Measurements from ENCODE around the gene RITA1. TPM values are rescaled to one million over a fixed set of nuclear protein-coding genes. Genes with fewer than 3 reads are reported as not detected.

RITA1 gene
- total RNA-seq, 1 experiment from 2014 or later = 20.7 TPM

DNA sequence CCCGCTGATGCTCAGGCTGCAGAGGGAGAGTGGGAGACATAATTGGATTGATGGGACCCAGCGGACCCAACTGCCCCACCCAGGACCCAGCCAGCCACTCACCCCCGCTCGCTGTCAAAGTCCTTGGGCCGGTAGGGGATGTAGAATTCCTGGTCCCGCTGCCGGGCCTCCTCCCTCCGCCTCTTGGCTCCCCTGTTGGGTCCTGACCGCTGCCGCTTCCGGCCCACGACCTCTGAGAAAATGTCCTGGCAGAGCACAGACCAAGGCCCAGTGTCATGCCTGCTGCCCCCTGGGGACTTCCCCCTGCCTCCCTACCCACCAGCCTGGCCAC lies 22.5 kb upstream of the RITA1 start:
- Histone ChIP-seq H3K9me3 (ENCODE audit: control insufficient read depth in 1 of 2, insufficient read depth in 1 of 2, low read depth in 1 of 2, low read length in 2 of 2) (no peaks in the 10 kb centered on the region), H3K27ac (ENCODE audit: low read depth, low read length) (no peak overlapping the region), H3K79me2 (ENCODE audit: insufficient read depth, low read length) (no peaks in the 10 kb centered on the region), H3K4me1 (ENCODE audit: control insufficient read depth in 1 of 2, insufficient read depth in 2 of 2, low read length in 2 of 2) (peaks cover 0 to 10% of the 10 kb centered on the region in 2 experiments; a peak in 2 of 4 replicates), H3K4me2 (ENCODE audit: low read length) (no peak overlapping the region), H3K4me3 (replicated peaks in 1 of 2; ENCODE audit: low read depth in 1 of 2, low read length in 2 of 2) (no peak overlapping the region), H3K9me2 (ENCODE audit: insufficient read depth) (no peaks in the 10 kb centered on the region), H3K27me3 (ENCODE audit: insufficient read depth, low read length) (no peaks in the 10 kb centered on the region), H3K9ac (ENCODE audit: low read length) (no peak overlapping the region), H2AFZ (ENCODE audit: low read depth, low read length, poor library complexity, severe bottlenecking) (no peak overlapping the region), H4K20me1 (ENCODE audit: insufficient read depth) (peaks cover 4% of the 10 kb centered on the region; the same call in 1 of the 2 replicates), H3K36me3 (ENCODE audit: control insufficient read depth in 1 of 2, insufficient read depth in 2 of 2, low read length in 2 of 2) (peaks cover 28 to 46% of the 10 kb centered on the region in 2 experiments)
- CTCF ChIA-PET = no interaction called here
- TF ChIP-seq, protein P1, sequence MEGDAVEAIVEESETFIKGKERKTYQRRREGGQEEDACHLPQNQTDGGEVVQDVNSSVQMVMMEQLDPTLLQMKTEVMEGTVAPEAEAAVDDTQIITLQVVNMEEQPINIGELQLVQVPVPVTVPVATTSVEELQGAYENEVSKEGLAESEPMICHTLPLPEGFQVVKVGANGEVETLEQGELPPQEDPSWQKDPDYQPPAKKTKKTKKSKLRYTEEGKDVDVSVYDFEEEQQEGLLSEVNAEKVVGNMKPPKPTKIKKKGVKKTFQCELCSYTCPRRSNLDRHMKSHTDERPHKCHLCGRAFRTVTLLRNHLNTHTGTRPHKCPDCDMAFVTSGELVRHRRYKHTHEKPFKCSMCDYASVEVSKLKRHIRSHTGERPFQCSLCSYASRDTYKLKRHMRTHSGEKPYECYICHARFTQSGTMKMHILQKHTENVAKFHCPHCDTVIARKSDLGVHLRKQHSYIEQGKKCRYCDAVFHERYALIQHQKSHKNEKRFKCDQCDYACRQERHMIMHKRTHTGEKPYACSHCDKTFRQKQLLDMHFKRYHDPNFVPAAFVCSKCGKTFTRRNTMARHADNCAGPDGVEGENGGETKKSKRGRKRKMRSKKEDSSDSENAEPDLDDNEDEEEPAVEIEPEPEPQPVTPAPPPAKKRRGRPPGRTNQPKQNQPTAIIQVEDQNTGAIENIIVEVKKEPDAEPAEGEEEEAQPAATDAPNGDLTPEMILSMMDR (IDR thresholded peaks at IDR 0.05 in 2 of 3, conservative IDR thresholded peaks at IDR 0.05 in 1 of 3; ENCODE audit: borderline replicate concordance in 1 of 3, insufficient read depth in 1 of 3, low read depth in 2 of 3, low read length in 2 of 3) = no peak
- TF ChIP-seq EZH2phosphoT487 (IDR thresholded peaks at IDR 0.05; ENCODE audit: borderline replicate concordance) = no peak
- TF ChIP-seq SP1 (IDR thresholded peaks at IDR 0.05; ENCODE audit: low read depth) = no peak
- no peak for TF ChIP-seq TCF7L2 (IDR thresholded peaks at IDR 0.05; ENCODE audit: borderline replicate concordance, extremely low read depth, insufficient read depth, insufficient read length)
- TF ChIP-seq ELF1 (IDR thresholded peaks at IDR 0.05; ENCODE audit: borderline replicate concordance, low read depth) = no peak
- no peak for TF ChIP-seq SRF (IDR thresholded peaks at IDR 0.05; ENCODE audit: low read depth)
- no peak for TF ChIP-seq EZH2 (IDR thresholded peaks at IDR 0.05)
- no peak for TF ChIP-seq JUND (IDR thresholded peaks at IDR 0.05)
- no peak for TF ChIP-seq RAD21 (IDR thresholded peaks at IDR 0.05; ENCODE audit: low read depth)
- no peak for TF ChIP-seq EGR1 (IDR thresholded peaks at IDR 0.05; ENCODE audit: low read depth)
- TF ChIP-seq SIN3A (IDR thresholded peaks at IDR 0.05; ENCODE audit: low read depth) = no peak
- no peak for TF ChIP-seq ZNF274 (IDR thresholded peaks at IDR 0.05; ENCODE audit: low read depth, low read length)
- TF ChIP-seq POLR2A (IDR thresholded peaks at IDR 0.05; ENCODE audit: borderline replicate concordance, extremely low read depth, insufficient read depth, insufficient read length) = no peak
- TF ChIP-seq, protein P2, sequence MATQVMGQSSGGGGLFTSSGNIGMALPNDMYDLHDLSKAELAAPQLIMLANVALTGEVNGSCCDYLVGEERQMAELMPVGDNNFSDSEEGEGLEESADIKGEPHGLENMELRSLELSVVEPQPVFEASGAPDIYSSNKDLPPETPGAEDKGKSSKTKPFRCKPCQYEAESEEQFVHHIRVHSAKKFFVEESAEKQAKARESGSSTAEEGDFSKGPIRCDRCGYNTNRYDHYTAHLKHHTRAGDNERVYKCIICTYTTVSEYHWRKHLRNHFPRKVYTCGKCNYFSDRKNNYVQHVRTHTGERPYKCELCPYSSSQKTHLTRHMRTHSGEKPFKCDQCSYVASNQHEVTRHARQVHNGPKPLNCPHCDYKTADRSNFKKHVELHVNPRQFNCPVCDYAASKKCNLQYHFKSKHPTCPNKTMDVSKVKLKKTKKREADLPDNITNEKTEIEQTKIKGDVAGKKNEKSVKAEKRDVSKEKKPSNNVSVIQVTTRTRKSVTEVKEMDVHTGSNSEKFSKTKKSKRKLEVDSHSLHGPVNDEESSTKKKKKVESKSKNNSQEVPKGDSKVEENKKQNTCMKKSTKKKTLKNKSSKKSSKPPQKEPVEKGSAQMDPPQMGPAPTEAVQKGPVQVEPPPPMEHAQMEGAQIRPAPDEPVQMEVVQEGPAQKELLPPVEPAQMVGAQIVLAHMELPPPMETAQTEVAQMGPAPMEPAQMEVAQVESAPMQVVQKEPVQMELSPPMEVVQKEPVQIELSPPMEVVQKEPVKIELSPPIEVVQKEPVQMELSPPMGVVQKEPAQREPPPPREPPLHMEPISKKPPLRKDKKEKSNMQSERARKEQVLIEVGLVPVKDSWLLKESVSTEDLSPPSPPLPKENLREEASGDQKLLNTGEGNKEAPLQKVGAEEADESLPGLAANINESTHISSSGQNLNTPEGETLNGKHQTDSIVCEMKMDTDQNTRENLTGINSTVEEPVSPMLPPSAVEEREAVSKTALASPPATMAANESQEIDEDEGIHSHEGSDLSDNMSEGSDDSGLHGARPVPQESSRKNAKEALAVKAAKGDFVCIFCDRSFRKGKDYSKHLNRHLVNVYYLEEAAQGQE (IDR thresholded peaks at IDR 0.05; ENCODE audit: low read depth) = no peak
- TF ChIP-seq, protein P3, sequence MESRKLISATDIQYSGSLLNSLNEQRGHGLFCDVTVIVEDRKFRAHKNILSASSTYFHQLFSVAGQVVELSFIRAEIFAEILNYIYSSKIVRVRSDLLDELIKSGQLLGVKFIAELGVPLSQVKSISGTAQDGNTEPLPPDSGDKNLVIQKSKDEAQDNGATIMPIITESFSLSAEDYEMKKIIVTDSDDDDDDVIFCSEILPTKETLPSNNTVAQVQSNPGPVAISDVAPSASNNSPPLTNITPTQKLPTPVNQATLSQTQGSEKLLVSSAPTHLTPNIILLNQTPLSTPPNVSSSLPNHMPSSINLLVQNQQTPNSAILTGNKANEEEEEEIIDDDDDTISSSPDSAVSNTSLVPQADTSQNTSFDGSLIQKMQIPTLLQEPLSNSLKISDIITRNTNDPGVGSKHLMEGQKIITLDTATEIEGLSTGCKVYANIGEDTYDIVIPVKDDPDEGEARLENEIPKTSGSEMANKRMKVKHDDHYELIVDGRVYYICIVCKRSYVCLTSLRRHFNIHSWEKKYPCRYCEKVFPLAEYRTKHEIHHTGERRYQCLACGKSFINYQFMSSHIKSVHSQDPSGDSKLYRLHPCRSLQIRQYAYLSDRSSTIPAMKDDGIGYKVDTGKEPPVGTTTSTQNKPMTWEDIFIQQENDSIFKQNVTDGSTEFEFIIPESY (IDR thresholded peaks at IDR 0.05; ENCODE audit: extremely low read depth, insufficient replicate concordance, low read length) = no peak
- no peak for TF ChIP-seq CEBPB (IDR thresholded peaks at IDR 0.05; ENCODE audit: low read depth)
- no peak for TF ChIP-seq FOSL1 (IDR thresholded peaks at IDR 0.05; ENCODE audit: low read depth)
- TF ChIP-seq CBX3 (IDR thresholded peaks at IDR 0.05; ENCODE audit: low read depth) = no peak
- no peak for TF ChIP-seq ZFX (IDR thresholded peaks at IDR 0.05)
- TF ChIP-seq, protein P4, sequence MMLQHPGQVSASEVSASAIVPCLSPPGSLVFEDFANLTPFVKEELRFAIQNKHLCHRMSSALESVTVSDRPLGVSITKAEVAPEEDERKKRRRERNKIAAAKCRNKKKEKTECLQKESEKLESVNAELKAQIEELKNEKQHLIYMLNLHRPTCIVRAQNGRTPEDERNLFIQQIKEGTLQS (IDR thresholded peaks at IDR 0.05) = no peak
- no peak for ATAC-seq
- BruUV-seq (replicated peaks) = no TSS peak
- POLR2A ChIA-PET = no interaction called here
- DNase-seq (ENCODE audit: low read depth, low spot score) = no peak
- intact Hi-C loops (cut with micrococcal nuclease) = no loop called here
- RAD21 ChIA-PET (ENCODE audit: low non-redundant PET in 1 of 2, low total read pairs in 2 of 2, uncharacterized antibody in 2 of 2, unreplicated experiment in 2 of 2) = no interaction called here
